DMS53 treated with DMSO at 0.1 percent for 48 hours (cell line): ENCODE measurements around the gene HS6ST1.

Experiments
- DNase-seq: peaks from one replicate; lab custom pipeline; 2025; ENCODE audit not compliant: unreplicated experiment; lab: John Stamatoyannopoulos, UW

HS6ST1 gene

DNA sequence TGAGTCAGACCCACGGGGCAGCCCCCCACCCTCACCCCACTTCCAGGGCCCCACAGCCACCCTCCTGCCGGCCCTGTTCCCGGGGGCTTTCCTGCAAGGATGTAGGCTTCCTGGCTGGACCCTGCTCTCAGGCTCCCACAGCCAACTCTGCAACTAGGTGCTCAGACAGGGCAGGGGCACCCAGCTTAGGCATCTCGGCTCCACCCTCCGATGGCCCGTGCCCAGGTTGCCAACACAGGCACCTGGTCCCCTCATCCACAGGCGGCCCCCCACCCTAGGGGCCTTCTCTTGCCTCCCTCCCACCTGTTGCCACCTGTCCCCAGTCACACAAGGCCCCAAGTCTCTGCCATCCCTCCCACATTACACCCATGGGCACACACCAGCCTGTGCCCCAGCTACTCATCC, 34.6 kb downstream of the HS6ST1 start:
- DNase-seq, result no peak

DNA sequence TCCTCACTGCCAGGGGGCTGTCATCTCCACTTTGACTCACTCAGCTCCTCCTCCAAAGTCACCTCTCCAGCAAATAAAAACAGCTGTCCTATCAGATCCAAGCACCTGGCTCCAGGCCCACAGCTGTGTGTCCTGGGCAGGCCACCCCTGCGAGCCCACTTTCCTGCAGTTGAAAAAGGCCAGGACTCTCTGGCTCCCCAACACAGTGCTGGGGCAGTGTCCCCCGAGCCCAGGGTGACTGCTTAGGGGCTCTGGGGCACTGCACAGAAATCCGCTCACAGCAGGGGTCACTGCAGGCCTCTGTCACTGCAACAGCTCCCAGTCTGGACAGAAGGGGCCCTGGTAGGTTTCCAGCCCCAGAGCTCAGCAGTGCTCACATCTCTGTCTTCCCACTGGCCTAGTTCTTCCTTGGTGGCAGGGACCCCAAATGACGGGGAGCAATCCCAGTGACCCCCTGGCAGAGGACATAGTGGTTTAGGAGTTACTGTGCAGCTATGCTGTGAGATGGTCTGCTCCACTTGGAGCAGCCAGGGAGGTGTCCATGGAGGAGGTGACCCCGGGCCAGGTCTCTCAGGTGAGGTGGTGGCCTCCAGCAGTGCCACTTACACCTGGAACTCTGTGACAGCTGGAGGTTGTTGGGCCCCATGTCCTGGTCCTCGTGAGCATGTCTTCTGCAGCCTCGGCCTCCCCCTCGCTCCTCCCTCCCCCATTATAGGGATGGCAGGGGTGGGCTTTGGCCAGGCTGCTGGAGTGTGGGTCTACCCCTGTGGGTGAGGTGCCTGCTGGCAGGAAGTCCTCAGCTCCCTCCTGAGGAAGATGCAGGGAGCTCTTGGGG, 35.5 kb downstream of the HS6ST1 start:
- no peak for DNase-seq

- no peak for DNase-seq
Measured at GRCh38 chr2:128282246-128282975, 36.3 kb downstream of the HS6ST1 start.

GRCh38 chr2:128281852-128282245, 36.8 kb downstream of the HS6ST1 start:
- no peak for DNase-seq

DNA sequence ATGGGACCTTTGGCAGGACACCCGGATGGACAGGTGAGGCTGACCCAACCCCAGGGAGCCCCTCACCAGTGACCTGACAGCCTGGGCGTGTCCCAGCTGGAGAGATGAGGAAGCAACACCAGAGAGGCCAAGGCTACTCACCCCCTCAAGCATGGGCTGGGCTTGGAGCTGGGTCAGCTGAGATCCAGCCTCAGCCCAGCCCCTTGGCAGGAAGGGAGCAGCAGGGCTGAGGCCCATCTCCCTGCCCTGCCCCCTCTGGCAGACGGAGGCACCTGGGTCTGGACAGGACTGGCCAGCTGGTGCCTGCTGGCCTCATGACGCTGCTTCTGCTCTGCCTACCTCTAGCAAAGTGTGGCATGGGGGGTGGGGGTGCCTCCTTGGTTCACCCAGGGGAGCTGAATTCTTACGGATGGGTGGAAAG, 37.8 kb downstream of the HS6ST1 start:
- DNase-seq, result no peak

- DNase-seq, result no peak
Measured at GRCh38 chr2:128280158-128280871, 38.4 kb downstream of the HS6ST1 start.

GRCh38 chr2:128279786-128280157, 38.9 kb downstream of the HS6ST1 start:
- DNase-seq, result no peak

DNA sequence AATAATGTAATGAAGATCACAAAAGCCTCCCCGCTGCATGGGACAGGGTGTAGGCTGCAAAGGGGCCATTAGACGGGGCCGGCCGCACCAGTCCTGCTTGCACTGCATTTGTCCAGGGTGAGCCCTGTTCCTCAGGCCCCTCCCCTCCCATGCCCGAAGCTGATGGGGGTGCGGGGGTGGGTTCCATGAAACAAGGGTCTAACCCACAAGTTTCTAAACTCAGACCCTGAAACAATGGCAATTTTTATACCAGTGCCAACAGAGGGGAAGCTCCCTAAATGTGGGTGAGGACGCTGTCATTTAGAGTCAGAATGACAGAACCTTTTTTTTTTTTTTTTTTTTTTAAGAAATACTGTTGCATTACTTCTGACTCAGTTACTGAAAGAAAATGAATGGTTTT, 39.7 kb downstream of the HS6ST1 start:
- DNase-seq, result no peak

DNA sequence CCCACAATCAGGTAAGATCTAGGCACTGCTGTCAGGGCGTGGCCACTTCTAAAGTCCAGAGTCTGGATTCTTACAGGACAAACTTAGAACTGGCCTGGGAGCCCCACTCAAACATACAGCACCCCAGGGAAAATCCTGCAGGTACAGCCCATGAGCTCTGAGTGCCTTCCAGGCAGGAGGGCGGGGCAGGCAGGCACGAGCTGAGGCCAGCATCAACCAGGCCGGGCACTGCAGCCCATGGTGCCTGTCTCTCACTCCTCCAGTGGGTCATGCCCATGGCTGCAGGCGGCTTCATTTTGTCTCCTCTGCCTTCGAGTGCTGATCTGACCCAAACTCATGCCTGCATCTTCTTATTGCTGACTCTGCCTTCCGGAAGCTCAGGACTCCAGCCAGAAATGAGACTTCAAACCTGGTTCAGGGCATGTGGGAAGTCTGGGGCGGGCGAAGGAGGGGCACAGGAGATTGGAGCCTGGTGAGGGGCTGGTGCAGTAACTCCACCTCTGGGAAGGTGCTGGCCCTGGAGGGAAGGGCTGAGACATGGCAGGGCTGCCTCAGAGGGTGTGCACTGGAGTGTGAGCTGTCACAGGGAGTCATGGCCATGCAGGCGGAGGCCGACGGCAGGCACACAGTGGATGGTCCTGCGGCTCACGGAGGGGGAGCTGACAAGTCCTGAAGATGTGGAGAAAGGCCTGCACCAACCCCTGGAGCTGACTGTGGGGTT, 40.5 kb downstream of the HS6ST1 start:
- DNase-seq, result no peak

- no peak for DNase-seq
Measured at GRCh38 chr2:128276878-128277675, 41.6 kb downstream of the HS6ST1 start.

DNA sequence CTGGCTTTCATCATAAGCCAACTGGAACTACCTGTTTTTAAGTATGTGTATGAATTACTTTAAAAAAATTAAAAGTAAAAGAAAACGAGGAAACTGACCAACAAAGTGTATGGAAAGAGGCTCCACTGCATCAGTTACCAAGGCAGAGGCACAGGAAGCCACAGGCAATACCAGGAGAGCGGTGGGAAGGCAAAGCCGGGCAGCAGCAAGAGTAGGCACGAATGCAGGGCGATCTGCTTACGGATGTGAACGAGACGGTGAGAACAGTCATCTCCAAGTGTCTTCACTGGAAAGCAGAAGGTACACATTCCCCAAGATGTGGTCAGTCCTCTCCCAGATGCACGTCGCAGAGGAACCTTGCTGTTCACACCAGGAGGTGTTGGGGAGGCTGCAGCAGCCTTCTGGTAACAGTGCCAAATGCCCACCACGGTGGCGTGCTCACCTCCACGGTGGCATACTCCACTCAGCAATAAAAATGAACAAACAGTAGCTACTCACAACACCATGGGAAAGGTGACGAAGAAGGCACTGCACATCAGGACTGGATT, 43.1 kb downstream of the HS6ST1 start:
- DNase-seq, result no peak

GRCh38 chr2:128274218-128274617, 44.5 kb downstream of the HS6ST1 start:
- DNase-seq, result no peak

- DNase-seq, result no peak
Measured at GRCh38 chr2:128273469-128274081, 45.1 kb downstream of the HS6ST1 start.

DNA sequence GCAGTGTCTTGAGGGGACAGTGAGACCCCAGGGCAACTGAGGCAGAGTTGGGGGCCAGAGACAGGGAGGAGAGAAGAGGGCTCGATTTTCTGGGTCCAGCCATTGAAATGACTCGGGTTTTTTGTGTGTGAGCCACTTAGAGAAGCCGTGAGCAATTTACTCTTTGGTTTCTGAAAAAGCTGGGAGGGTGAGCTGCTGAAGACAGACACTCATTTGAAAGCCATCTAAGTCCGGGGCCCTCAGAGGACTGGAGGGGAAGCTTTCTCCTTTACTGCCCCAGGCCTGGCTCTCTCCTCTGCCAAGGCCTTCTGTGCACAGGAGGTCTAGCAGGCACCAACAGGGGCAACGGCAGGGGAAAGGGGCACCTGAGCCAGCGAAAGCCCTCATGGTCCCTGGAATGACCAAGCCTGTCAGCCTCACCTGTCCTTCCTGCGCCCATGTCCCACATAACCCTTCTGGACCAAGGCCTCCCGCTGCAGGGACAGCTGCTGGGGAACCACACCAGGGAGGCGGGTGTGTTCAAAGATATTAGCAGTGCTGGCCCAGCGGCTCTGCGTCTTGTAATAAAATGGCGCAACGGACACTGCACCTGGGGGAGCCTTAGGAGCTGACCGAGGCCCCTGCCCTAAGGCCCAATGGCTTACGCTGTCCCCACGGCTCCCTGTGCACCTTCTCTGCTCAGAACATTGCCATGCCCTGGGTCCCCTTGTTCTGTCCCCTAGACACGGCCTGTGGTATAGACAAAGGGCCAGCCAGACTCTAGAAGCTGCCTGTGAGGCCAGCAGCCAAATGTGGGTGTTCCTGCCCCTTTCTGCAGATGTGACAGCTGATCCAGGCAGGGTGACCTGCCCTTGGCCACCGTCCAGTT, 45.8 kb downstream of the HS6ST1 start:
- no peak for DNase-seq

DNA sequence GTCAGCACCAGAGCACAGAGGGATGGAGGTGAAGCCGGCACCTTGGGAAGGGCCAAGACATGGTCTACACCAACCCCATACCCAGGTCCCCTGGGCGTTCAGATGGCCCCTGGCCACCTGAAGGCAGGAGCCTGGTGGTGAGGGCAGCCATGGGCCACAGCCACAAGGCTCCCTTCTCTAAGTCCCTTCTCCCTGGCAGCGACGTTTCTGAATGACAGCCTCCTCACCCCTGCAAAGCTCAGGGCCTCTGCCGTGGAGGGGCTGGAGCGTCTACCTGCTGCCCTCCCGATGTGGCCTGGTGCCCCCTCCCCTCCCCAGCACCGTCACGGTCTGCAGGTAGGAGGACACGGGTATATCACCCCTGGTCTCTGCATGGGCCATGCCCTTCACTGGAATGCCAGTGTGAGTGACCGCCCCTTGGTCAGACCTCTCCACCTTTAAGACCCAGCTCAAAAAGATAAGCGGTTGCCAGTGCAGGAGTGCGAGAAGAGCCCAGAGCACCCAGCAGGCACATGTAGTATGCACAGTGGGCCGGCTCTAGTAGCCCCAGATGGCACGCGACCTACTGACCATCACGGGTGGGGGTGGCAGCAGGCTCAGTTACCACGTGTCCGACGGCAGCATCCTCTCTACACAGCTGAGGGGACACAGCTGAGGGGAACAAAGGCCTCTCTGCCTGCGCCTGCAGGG, 46.6 kb downstream of the HS6ST1 start:
- no peak for DNase-seq

DNA sequence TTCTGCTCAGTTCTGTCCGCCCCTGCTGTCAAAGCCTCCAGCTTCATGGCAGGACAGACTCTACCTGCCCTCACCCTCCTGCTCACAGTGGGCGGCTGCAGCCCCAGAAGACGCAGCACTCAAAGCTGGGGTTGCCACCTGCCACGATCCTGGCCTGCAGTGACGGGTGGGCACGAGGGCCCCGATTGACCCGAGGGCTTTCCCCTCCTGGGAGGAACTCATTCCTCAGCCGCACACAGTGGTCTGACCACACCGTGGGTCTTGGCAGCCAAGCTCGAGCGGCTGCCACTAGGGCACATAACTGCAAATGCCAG, 47.1 kb downstream of the HS6ST1 start:
- no peak for DNase-seq

DNA sequence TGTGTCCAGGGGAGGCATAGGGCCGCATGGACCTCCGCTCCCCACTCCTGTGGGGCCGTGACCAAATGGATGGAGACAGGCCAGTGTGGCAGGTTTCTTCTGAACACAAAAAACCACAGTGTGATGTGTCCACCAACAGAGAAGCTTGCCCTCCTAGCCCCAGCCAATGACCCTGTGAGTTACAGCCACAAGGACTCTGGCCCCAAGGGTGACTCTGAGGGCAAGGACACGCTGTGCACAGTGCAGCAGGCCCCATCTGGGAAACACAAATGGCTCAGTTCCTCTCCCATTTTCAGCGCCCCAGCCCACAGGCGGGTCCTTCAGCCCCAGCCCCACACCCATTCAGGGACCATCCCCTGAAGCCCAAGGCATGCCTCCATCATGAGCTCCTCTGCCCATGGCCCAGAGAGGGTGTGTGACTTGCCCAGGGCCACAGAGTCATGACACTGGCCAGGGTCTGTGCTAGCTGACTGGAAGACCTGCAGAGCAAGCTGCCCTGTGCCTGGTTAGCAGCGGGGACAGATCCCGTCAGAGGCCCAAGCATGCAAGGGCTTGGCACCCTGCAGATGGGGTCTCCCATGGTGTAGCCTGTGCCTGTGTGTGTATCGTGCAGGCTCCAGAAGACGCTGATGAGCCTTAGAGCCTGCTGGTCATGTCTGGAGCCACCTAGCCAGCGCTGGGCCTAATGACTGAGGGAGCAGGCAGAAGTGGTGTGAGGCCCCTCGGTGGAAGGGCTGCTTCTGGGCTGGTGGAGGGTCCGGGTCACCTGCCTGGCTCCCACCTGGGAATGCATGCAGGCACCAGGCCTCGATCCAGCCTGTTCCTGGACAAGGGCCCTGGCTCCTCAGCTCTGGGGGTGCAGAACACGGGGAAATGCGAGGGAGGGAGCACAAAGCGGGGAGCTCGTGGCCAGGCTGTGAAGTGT, 47.7 kb downstream of the HS6ST1 start:
- no peak for DNase-seq
